K562 (cell line): ENCODE data around the gene ZNF219. TPM values are rescaled to one million over a fixed set of nuclear protein-coding genes. Genes with fewer than 3 reads are reported as not detected.

Source experiments
- ATAC-seq: fragments of 200-7000 bp; cut with Tn5 transposase; 3 replicates; pipeline ENCODE4 v1.9.1; 2020; ENCODE audit warnings: moderate library complexity
- BruUV-seq: library from RNA; stranded (reverse); fragments of 400-500 nt; replicated peaks from 2 replicates; lab custom pipeline; 2021; lab: Mats Ljungman, UMichigan
- CTCF ChIA-PET: fragments of 300-600 bp; formaldehyde crosslinking; extraction: SDS; loops from one replicate; lab custom pipeline; 2021; ENCODE audit warnings: low intra/inter-chr PET ratio; lab: Yijun Ruan, JAX
- POLR2A ChIA-PET: fragments of 300-600, 350-650 bp; sonication (Branson Sonifier 250); formaldehyde crosslinking; extraction: SDS; loops from one replicate; lab custom pipeline; 2021; ENCODE audit warnings: antibody characterized with exemption, inconsistent platforms; lab: Yijun Ruan, JAX
- DNase-seq, 4 experiments: peaks; one replicate each; pipeline versions ENCODE4 v3.0.0 to v3.0.0-alpha.2; 2011 to 2018; ENCODE audit warnings: low spot score in 3 of 4, mixed read lengths in 3 of 4; ENCODE audit errors: extremely low read depth in 1 of 4
- FAIRE-seq: peaks from 2 replicates; lab custom pipeline; 2011; peaks lifted over from hg19 to GRCh38; lab: Jason Lieb, UNC
- H2AFZ ChIP-seq: 2 replicates; pipeline ENCODE4 v1.6.0; 2011; ENCODE audit warnings: low read depth, low read length, control low read depth, inconsistent platforms
- H3K27ac ChIP-seq: fragments of 200-600 bp; 3 replicates; pipeline ENCODE4 v1.8.0; 2011; ENCODE audit warnings: low read depth, mild to moderate bottlenecking, control low read depth, inconsistent platforms, low read length, moderate library complexity, mixed read lengths; ENCODE audit errors: extremely low read depth
- H3K27me3 ChIP-seq, 2 experiments: fragments of 300-600 bp in 1 of 2; 2 replicates in 1 of 2; 3 replicates in 1 of 2; pipeline versions ENCODE4 v1.6.0 to v1.8.0; 2011; ENCODE audit warnings: inconsistent platforms in 2 of 2, low read length in 2 of 2, mild to moderate bottlenecking in 1 of 2, mixed read lengths in 1 of 2, moderate library complexity in 1 of 2; ENCODE audit not compliant: control insufficient read depth in 2 of 2, insufficient read depth in 2 of 2
- H3K36me3 ChIP-seq: fragments of 300-600 bp; 3 replicates; pipeline ENCODE4 v1.8.0; 2011; ENCODE audit warnings: mild to moderate bottlenecking, low read length, inconsistent platforms; ENCODE audit not compliant: control insufficient read depth, insufficient read depth
- H3K4me1 ChIP-seq, 2 experiments: fragments of 200-600 bp in 1 of 2; replicated peaks in 1 of 2; 2 replicates in 1 of 2; 3 replicates in 1 of 2; pipeline versions ENCODE4 v1.5.1 to v1.8.0; 2011; ENCODE audit warnings: inconsistent platforms in 2 of 2, low read length in 2 of 2, mild to moderate bottlenecking in 1 of 2, mixed read lengths in 1 of 2, moderate library complexity in 1 of 2; ENCODE audit not compliant: control insufficient read depth in 2 of 2, insufficient read depth in 2 of 2
- H3K4me2 ChIP-seq: 2 replicates; pipeline ENCODE4 v1.6.1; 2011; ENCODE audit warnings: low read length, control low read depth, inconsistent platforms, mixed read lengths; ENCODE audit not compliant: insufficient read depth
- H3K4me3 ChIP-seq: fragments of 200-600 bp; sonication (generic), shearing (Covaris generic); 2 replicates; pipeline ENCODE4 v1.5.1; 2016; ENCODE audit warnings: control low read depth, inconsistent platforms
- H3K79me2 ChIP-seq: fragments of 200-600 bp; 3 replicates; pipeline ENCODE4 v1.8.0; 2011; ENCODE audit warnings: low read length, inconsistent platforms; ENCODE audit not compliant: control insufficient read depth, insufficient read depth
- H3K9ac ChIP-seq, 2 experiments: 2 replicates each; pipeline versions ENCODE4 v1.6.0 to v1.6.1; 2011; ENCODE audit warnings: low read depth in 2 of 2, low read length in 2 of 2, control low read depth in 1 of 2, inconsistent platforms in 1 of 2, mild to moderate bottlenecking in 1 of 2, mixed read lengths in 1 of 2; ENCODE audit not compliant: insufficient read depth in 1 of 2
- H3K9me1 ChIP-seq: one replicate; pipeline ENCODE4 v1.6.0; 2011; ENCODE audit warnings: inconsistent platforms, mild to moderate bottlenecking, low read length, moderate library complexity; ENCODE audit not compliant: control insufficient read depth, insufficient read depth
- H3K9me3 ChIP-seq: replicated peaks from 2 replicates; pipeline ENCODE4 v1.5.1; 2011; ENCODE audit warnings: low read depth, low read length, inconsistent platforms; ENCODE audit not compliant: control insufficient read depth, insufficient read depth
- H4K20me1 ChIP-seq: replicated peaks from 2 replicates; pipeline ENCODE4 v1.6.1; 2011; ENCODE audit warnings: low read length, inconsistent platforms, mixed read lengths; ENCODE audit not compliant: control insufficient read depth, insufficient read depth
- CXXC5 ChIP-seq: fragments of 250-450 bp; sonication (Bioruptor Pico); IDR thresholded peaks from 2 replicates; pipeline ENCODE4 v1.8.0; 2022; ENCODE audit warnings: inconsistent platforms, mild to moderate bottlenecking, moderate library complexity
- MYBL2 ChIP-seq, 2 experiments: fragments of 450-650 bp in 1 of 2; sonication (generic) in 1 of 2; formaldehyde crosslinking in 1 of 2; IDR thresholded peaks; 2 replicates each; pipeline versions ENCODE4 v1.6.1 to v1.8.1; 2017 to 2022; ENCODE audit warnings: borderline replicate concordance in 1 of 2, inconsistent platforms in 1 of 2, low read depth in 1 of 2, mild to moderate bottlenecking in 1 of 2, missing genetic modification reagents in 1 of 2, moderate library complexity in 1 of 2
- SRSF9 ChIP-seq: fragments of 200-400 bp; formaldehyde crosslinking; IDR thresholded peaks from 2 replicates; pipeline ENCODE4 v1.6.1; 2017; ENCODE audit warnings: low read depth, low read length, borderline replicate concordance
- ZNF121 ChIP-seq: sonication (generic); formaldehyde crosslinking; conservative IDR thresholded peaks from 2 replicates; pipeline ENCODE4 v1.8.0; 2022; ENCODE audit warnings: missing genetic modification reagents
- WGBS: fragments of 100-300 bp; shearing (Covaris generic); methylation state at CpG from one replicate; pipeline ENCODE4 v1.1.6; 2016; ENCODE audit warnings: low coverage, mixed read lengths; ENCODE audit not compliant: insufficient coverage; ENCODE audit errors: missing lambda C conversion rate; 5-methylcytosine and 5-hydroxymethylcytosine counted together
- in situ Hi-C: fragments of 300-500 bp; cut with MboI; formaldehyde crosslinking; loops from 4 replicates; pipeline ENCODE4 v1.15.0; 2018; ENCODE audit warnings: inconsistent platforms, mixed read lengths
- intact Hi-C: fragments of 100-400 bp; cut with micrococcal nuclease; formaldehyde crosslinking; loops from 2 replicates; pipeline ENCODE4 v1.14.2; 2022
- polyA plus RNA-seq, 8 experiments: library from polyadenylated mRNA; depleted of rRNA in 4 of 8; stranded (reverse) in 5 of 8; unstranded in 3 of 8; fragments of >200 nt; fragmentation: Nextera tagmentation in 2 of 8; fragmentation: Illumina TruSeq in 1 of 8; extraction: Ambion mirVana in 2 of 8; extraction: Trizol in 1 of 8; gene quantifications; 2 replicates each; pipeline versions ENCODE4 v1.2.1 to v1.2.3, GENCODE V29; 2011 to 2014; ENCODE audit warnings: inconsistent platforms in 1 of 8, missing spikeins in 1 of 8
- total RNA-seq, 7 experiments: library from RNA; depleted of rRNA in 6 of 7; stranded (reverse); fragments of >200 nt in 6 of 7; fragmentation: Illumina TruSeq in 2 of 7; extraction: Trizol in 2 of 7; gene quantifications; 2 replicates each; pipeline versions ENCODE4 v1.2.1 to v1.2.3, GENCODE V29; 2011 to 2021; ENCODE audit warnings: low replicate concordance in 1 of 7
- TF ChIP-seq, protein P1 (sequence below): fragments of 250-450 bp; sonication (Bioruptor Pico); IDR thresholded peaks from 2 replicates; pipeline ENCODE4 v1.5.0; 2021

ZNF219 gene
- total and polyA plus RNA-seq, 9 of the 15 experiments (the other 6 are each of a cell fraction or from before 2014, with no cell fraction given): 0.29 to 10.6 (median 2.8) TPM

DNA sequence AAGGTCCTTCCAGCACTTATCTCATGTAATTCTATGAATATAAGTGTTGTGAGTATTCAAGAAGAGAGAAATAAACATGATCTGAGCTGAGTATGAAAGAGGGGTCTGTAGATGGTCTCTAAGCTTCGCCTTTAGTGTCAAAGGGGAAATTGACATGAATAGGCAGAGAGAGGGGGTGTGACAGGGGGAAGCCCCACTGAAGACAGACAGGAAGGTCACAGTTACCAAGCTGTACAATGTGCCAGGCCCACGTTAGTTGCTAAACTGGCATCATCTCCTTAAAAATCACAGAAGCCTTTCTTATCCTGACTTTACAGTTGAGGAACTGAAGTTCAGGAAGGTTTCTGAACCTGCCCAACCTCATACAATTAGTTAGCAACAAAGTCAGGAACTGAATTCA, 20.8 kb downstream of the ZNF219 start:
- no peaks in the 10 kb centered on the region for H3K79me2 ChIP-seq
- intact Hi-C loops (no loop called here), in situ Hi-C loops (no loop called here)
- 38% methylated on average over 2 of the region's 2 CpGs for WGBS
- no peak for ATAC-seq
- TF ChIP-seq CXXC5 (CRISPR knock-in tag): no peak
- no peak for TF ChIP-seq MYBL2 (IDR thresholded peaks at IDR 0.05; ENCODE audit: low read depth)
- TF ChIP-seq MYBL2 (CRISPR knock-in tag; IDR thresholded peaks at IDR 0.05; ENCODE audit: borderline replicate concordance): no peak
- TF ChIP-seq SRSF9: no peak
- TF ChIP-seq ZNF121 (CRISPR knock-in tag): no peak
- TF ChIP-seq, protein P1, sequence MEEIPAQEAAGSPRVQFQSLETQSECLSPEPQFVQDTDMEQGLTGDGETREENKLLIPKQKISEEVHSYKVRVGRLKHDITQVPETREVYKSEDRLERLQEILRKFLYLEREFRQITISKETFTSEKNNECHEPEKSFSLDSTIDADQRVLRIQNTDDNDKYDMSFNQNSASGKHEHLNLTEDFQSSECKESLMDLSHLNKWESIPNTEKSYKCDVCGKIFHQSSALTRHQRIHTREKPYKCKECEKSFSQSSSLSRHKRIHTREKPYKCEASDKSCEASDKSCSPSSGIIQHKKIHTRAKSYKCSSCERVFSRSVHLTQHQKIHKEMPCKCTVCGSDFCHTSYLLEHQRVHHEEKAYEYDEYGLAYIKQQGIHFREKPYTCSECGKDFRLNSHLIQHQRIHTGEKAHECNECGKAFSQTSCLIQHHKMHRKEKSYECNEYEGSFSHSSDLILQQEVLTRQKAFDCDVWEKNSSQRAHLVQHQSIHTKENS (CRISPR knock-in tag): no peak
- H3K9me3 ChIP-seq: no peaks in the 10 kb centered on the region
- no peak overlapping the region for H2AFZ ChIP-seq
- H3K27me3 ChIP-seq: no peaks in the 10 kb centered on the region
- CTCF ChIA-PET: no interaction called here
- H3K27ac ChIP-seq: no peak overlapping the region
- H3K9ac ChIP-seq: no peak overlapping the region
- H3K4me3 ChIP-seq: no peak overlapping the region
- no peak overlapping the region for H3K4me2 ChIP-seq
- no TSS peak for BruUV-seq
- POLR2A ChIA-PET: interaction anchor here (0.6 to 0.7 kb wide), 2 partner anchors 19 to 73 kb away, joined by 3 to 4 read pairs; no protein-coding TSS in a partner anchor
- DNase-seq: no peak
- no peaks in the 10 kb centered on the region for H3K9me1 ChIP-seq
- H3K4me1 ChIP-seq: peaks cover 0 to 5% of the 10 kb centered on the region in 2 experiments; a peak in 3 of 5 replicates
- no peaks in the 10 kb centered on the region for H4K20me1 ChIP-seq
- no peak for FAIRE-seq
- H3K36me3 ChIP-seq: no peaks in the 10 kb centered on the region
